SK-N-SH (cell line): ENCODE data around the gene SELENOV. TPM values are rescaled to one million over a fixed set of nuclear protein-coding genes. Genes with fewer than 3 reads are reported as not detected.

ENCODE experiments used
- CTCF ChIA-PET: fragments of 300-600, 350-600 bp; formaldehyde crosslinking; extraction: SDS; loops from one replicate; lab custom pipeline; 2021; lab: Yijun Ruan, JAX
- POLR2A ChIA-PET: fragments of 350-600 bp; sonication (Branson Sonifier 250); formaldehyde crosslinking; extraction: SDS; loops from one replicate; lab custom pipeline; 2020; ENCODE audit warnings: antibody characterized with exemption, inconsistent platforms; lab: Yijun Ruan, JAX
- DNase-seq: peaks from one replicate; pipeline ENCODE4 v3.0.0; 2012
- H2AFZ ChIP-seq: fragments of 200-600 bp; sonication (generic); 2 replicates; pipeline ENCODE4 v1.8.1; 2016; ENCODE audit warnings: antibody characterized with exemption, mild to moderate bottlenecking, low read depth
- H3F3A ChIP-seq: fragments of 200-600 bp; sonication (generic); replicated peaks from 2 replicates; pipeline ENCODE3; 2016; ENCODE audit warnings: antibody characterized with exemption, mild to moderate bottlenecking; ENCODE audit not compliant: insufficient read depth
- H3K27ac ChIP-seq, 2 experiments: fragments of 200-500 bp in 1 of 2; fragments of 200-600 bp in 1 of 2; sonication (Bioruptor generic) in 1 of 2; sonication (generic), shearing (Covaris generic) in 1 of 2; 2 replicates each; pipeline versions ENCODE4 v1.5.1 to v1.6.1; 2014 to 2016; ENCODE audit warnings: low read depth in 2 of 2, inconsistent platforms in 1 of 2, low read length in 1 of 2, mild to moderate bottlenecking in 1 of 2, mixed read lengths in 1 of 2
- H3K27me3 ChIP-seq: fragments of 200-600 bp; sonication (generic), shearing (Covaris generic); 2 replicates; pipeline ENCODE4 v1.6.1; 2016; ENCODE audit warnings: mixed run types; ENCODE audit not compliant: insufficient read depth
- H3K36me3 ChIP-seq, 2 experiments: fragments of 200-500 bp in 1 of 2; fragments of 200-600 bp in 1 of 2; sonication (Bioruptor generic) in 1 of 2; sonication (generic) in 1 of 2; replicated peaks in 1 of 2; 2 replicates each; pipeline versions ENCODE3 to v1.5.1; 2014 to 2016; ENCODE audit warnings: low read length in 1 of 2, mild to moderate bottlenecking in 1 of 2; ENCODE audit not compliant: insufficient read depth in 2 of 2, control insufficient read depth in 1 of 2
- H3K4me1 ChIP-seq, 2 experiments: fragments of 200-500 bp in 1 of 2; fragments of 200-600 bp in 1 of 2; sonication (Bioruptor generic) in 1 of 2; sonication (generic), shearing (Covaris generic) in 1 of 2; 2 replicates each; pipeline versions ENCODE4 v1.5.1 to v1.6.1; 2014 to 2016; ENCODE audit warnings: low read depth in 1 of 2, low read length in 1 of 2, mixed run types in 1 of 2; ENCODE audit not compliant: insufficient read depth in 2 of 2, control insufficient read depth in 1 of 2
- H3K4me2 ChIP-seq: fragments of 200-600 bp; sonication (generic), shearing (Covaris generic); 2 replicates; pipeline ENCODE4 v1.6.1; 2017; ENCODE audit warnings: mixed run types
- H3K4me3 ChIP-seq, 2 experiments: fragments of 200-500 bp in 1 of 2; fragments of 200-600 bp in 1 of 2; sonication (Bioruptor generic) in 1 of 2; sonication (generic), shearing (Covaris generic) in 1 of 2; 2 replicates each; pipeline versions ENCODE4 v1.5.1 to v1.8.1; 2014 to 2016; ENCODE audit warnings: low read depth in 2 of 2, inconsistent platforms in 1 of 2, low read length in 1 of 2, mild to moderate bottlenecking in 1 of 2, mixed read lengths in 1 of 2, moderate library complexity in 1 of 2
- H3K79me2 ChIP-seq: fragments of 200-600 bp; sonication (generic); 2 replicates; pipeline ENCODE4 v1.8.1; 2017; ENCODE audit warnings: mild to moderate bottlenecking; ENCODE audit not compliant: insufficient read depth
- H3K9ac ChIP-seq: fragments of 200-600 bp; sonication (generic); 2 replicates; pipeline ENCODE4 v1.6.1; 2017; ENCODE audit warnings: mixed run types
- H3K9me2 ChIP-seq: fragments of 200-600 bp; sonication (generic); 2 replicates; pipeline ENCODE4 v1.6.1; 2017; ENCODE audit warnings: mixed run types
- H3K9me3 ChIP-seq: fragments of 200-600 bp; sonication (generic); 2 replicates; pipeline ENCODE4 v1.6.1; 2017; ENCODE audit warnings: mixed run types, mild to moderate bottlenecking, moderate library complexity
- H4K20me1 ChIP-seq: fragments of 200-600 bp; sonication (generic); 2 replicates; pipeline ENCODE4 v1.6.1; 2017; ENCODE audit warnings: mild to moderate bottlenecking, mixed run types; ENCODE audit not compliant: insufficient read depth
- CHD2 ChIP-seq: fragments of 150-350 bp; IDR thresholded peaks from 2 replicates; pipeline ENCODE4 v1.6.1; 2018; ENCODE audit warnings: low read length; ENCODE audit not compliant: partially characterized antibody
- FOSL2 ChIP-seq: IDR thresholded peaks from 2 replicates; pipeline ENCODE4 v1.4.0; 2012; ENCODE audit warnings: low read depth, mild to moderate bottlenecking, moderate library complexity, borderline replicate concordance
- JUND ChIP-seq: IDR thresholded peaks from 2 replicates; pipeline ENCODE4 v1.4.0; 2012
- NRF1 ChIP-seq: IDR thresholded peaks from 2 replicates; pipeline ENCODE4 v1.6.1; 2012; ENCODE audit warnings: low read depth, mild to moderate bottlenecking, low read length
- RCOR1 ChIP-seq: fragments of 150-350 bp; IDR thresholded peaks from 2 replicates; pipeline ENCODE4 v1.6.1; 2017; ENCODE audit warnings: antibody characterized with exemption, low read length
- RXRA ChIP-seq: IDR thresholded peaks from 2 replicates; pipeline ENCODE4 v1.4.0; 2012; ENCODE audit warnings: low read depth, mild to moderate bottlenecking, borderline replicate concordance
- WGBS: methylation state at CpG from one replicate; pipeline ENCODE4 v1.1.6; 2017; ENCODE audit warnings: low lambda C conversion rate; 5-methylcytosine and 5-hydroxymethylcytosine counted together
- polyA plus RNA-seq, 3 experiments: library from polyadenylated mRNA; depleted of rRNA; stranded (reverse); fragments of >200 nt; gene quantifications; 2 replicates each; pipeline ENCODE4 v1.2.3, GENCODE V29; 2012
- TF ChIP-seq, protein P1 (sequence below): IDR thresholded peaks from 2 replicates; pipeline ENCODE4 v1.4.0; 2012; ENCODE audit warnings: low read depth, borderline replicate concordance
- TF ChIP-seq, protein P2 (sequence below): IDR thresholded peaks from 2 replicates; pipeline ENCODE4; 2012

The SELENOV gene
- polyA plus RNA-seq, 1 of the 3 experiments (the other 2 are of a cell fraction), result 0.08 TPM

DNA sequence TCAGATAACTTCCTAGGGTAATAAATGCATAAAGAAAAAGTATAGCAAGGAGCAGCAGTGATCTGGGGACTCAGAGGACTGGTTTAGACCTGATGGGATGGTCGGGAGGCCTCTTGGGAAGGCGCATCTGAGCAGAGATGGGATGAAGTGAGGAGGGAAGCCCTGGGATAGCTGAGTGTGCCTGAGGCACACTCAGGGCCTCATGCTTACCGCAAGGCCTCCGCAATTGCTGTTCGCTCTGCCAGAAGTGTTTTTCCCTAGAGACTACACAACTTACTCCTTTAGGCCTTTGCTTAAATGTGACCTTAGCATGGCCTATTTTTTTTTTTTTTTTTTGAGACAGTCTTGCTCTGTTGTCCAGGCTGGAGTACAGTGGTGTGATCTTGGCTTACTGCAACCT lies 20.3 kb upstream of the SELENOV start:
- no peaks in the 10 kb centered on the region; the same call in 1 of the 2 replicates for H3K27me3 ChIP-seq
- no peaks in the 10 kb centered on the region for H3K9me3 ChIP-seq
- POLR2A ChIA-PET, result no interaction called here
- no peak for DNase-seq
- peaks cover 4% of the 10 kb centered on the region in 2 experiments for H3K36me3 ChIP-seq
- no peak for TF ChIP-seq RXRA
- TF ChIP-seq JUND, result no peak
- TF ChIP-seq, protein P1, sequence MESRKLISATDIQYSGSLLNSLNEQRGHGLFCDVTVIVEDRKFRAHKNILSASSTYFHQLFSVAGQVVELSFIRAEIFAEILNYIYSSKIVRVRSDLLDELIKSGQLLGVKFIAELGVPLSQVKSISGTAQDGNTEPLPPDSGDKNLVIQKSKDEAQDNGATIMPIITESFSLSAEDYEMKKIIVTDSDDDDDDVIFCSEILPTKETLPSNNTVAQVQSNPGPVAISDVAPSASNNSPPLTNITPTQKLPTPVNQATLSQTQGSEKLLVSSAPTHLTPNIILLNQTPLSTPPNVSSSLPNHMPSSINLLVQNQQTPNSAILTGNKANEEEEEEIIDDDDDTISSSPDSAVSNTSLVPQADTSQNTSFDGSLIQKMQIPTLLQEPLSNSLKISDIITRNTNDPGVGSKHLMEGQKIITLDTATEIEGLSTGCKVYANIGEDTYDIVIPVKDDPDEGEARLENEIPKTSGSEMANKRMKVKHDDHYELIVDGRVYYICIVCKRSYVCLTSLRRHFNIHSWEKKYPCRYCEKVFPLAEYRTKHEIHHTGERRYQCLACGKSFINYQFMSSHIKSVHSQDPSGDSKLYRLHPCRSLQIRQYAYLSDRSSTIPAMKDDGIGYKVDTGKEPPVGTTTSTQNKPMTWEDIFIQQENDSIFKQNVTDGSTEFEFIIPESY, result no peak
- no peak for TF ChIP-seq FOSL2
- TF ChIP-seq RCOR1, result no peak
- no peak for TF ChIP-seq NRF1
- H3F3A ChIP-seq, result peaks cover 3% of the 10 kb centered on the region
- no peak overlapping the region for H3K4me2 ChIP-seq
- H3K9ac ChIP-seq, result no peak overlapping the region
- H3K27ac ChIP-seq, result no peak overlapping the region
- peaks cover 0 to 9% of the 10 kb centered on the region in 2 experiments; a peak in 1 of 4 replicates for H3K4me1 ChIP-seq
- H4K20me1 ChIP-seq, result no peaks in the 10 kb centered on the region
- WGBS, result 93% methylated on average over 5 of the region's 5 CpGs
- CTCF ChIA-PET, result interaction anchor here (1.6 kb wide), 1 partner anchor 38 kb away, joined by 7 read pairs; the partner anchor contains the start of gene EID2B
- no peaks in the 10 kb centered on the region for H3K9me2 ChIP-seq
- no peaks in the 10 kb centered on the region for H3K79me2 ChIP-seq
- H2AFZ ChIP-seq, result no peak overlapping the region
- no peak overlapping the region for H3K4me3 ChIP-seq

DNA sequence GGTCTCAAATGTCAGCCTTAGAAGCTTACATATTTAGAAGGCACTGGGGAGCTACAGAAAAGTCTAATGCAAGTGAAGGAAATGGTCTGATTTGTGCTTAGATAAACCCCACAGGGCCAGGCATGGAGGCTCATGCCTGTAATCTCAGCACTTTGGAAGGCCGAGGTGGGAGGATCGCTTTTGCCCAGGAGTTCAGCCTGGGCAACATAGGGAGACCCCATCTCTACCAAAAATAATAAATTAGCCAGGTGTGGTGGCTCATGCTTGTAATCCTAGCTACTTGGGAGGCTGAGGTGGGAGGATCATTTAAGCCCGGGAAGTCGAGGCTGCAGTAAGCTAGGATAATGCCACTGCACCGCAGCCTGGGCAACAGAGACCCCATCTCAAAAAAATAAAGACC lies 18.9 kb upstream of the SELENOV start:
- CTCF ChIA-PET, result interaction anchor here (0.8 to 2.6 kb wide), 5 partner anchors 22 to 176 kb away, joined by 4 to 44 read pairs (median 4); partner anchors contain the start of gene EID2B
- TF ChIP-seq, protein P2, sequence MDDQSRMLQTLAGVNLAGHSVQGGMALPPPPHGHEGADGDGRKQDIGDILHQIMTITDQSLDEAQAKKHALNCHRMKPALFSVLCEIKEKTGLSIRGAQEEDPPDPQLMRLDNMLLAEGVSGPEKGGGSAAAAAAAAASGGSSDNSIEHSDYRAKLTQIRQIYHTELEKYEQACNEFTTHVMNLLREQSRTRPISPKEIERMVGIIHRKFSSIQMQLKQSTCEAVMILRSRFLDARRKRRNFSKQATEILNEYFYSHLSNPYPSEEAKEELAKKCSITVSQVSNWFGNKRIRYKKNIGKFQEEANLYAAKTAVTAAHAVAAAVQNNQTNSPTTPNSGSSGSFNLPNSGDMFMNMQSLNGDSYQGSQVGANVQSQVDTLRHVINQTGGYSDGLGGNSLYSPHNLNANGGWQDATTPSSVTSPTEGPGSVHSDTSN, result no peak
- TF ChIP-seq CHD2 (no peak), NRF1 (no peak)
- POLR2A ChIA-PET, result no interaction called here

More for the DNA sequence above, 18.9 kb upstream of the SELENOV start:
- H3K79me2 ChIP-seq, result no peaks in the 10 kb centered on the region
- H3K9me2 ChIP-seq, result no peaks in the 10 kb centered on the region
- H3K4me3 ChIP-seq, result no peak overlapping the region
- H3K9ac ChIP-seq, result no peak overlapping the region
- no peaks in the 10 kb centered on the region for H3K9me3 ChIP-seq
- no peak for DNase-seq
- no peaks in the 10 kb centered on the region for H3F3A ChIP-seq
- peaks cover 0 to 9% of the 10 kb centered on the region in 2 experiments; a peak in 1 of 4 replicates for H3K4me1 ChIP-seq
- H2AFZ ChIP-seq, result no peak overlapping the region
- WGBS, result 50% methylated on average over 5 of the region's 5 CpGs
- no peaks in the 10 kb centered on the region; the same call in 1 of the 2 replicates for H3K27me3 ChIP-seq
- no peaks in the 10 kb centered on the region for H3K36me3 ChIP-seq
- H3K27ac ChIP-seq, result no peak overlapping the region
- no peak overlapping the region for H3K4me2 ChIP-seq
- no peaks in the 10 kb centered on the region for H4K20me1 ChIP-seq
